Smooth muscle cell (in vitro differentiated cells): Measurements from ENCODE around the gene SCPEP1. TPM values are rescaled to one million over a fixed set of nuclear protein-coding genes. Genes with fewer than 3 reads are reported as not detected.

Source experiments
- DNase-seq: peaks from one replicate; lab custom pipeline; 2025; ENCODE audit not compliant: unreplicated experiment; lab: John Stamatoyannopoulos, UW
- H2AFZ ChIP-seq: fragments of 200-600 bp; sonication (generic); 2 replicates; pipeline ENCODE4 v1.6.0; 2016; ENCODE audit warnings: antibody characterized with exemption, low read depth, mild to moderate bottlenecking
- H3F3A ChIP-seq: fragments of 200-600 bp; sonication (generic); 2 replicates; pipeline ENCODE4 v1.6.0; 2017; ENCODE audit warnings: antibody characterized with exemption, low read depth
- H3K27ac ChIP-seq: fragments of 200-600 bp; sonication (generic); 2 replicates; pipeline ENCODE4 v1.5.1; 2016; ENCODE audit warnings: low read depth, mild to moderate bottlenecking
- H3K27me3 ChIP-seq: fragments of 200-600 bp; sonication (generic); 2 replicates; pipeline ENCODE4 v1.6.1; 2016; ENCODE audit warnings: low read depth, mild to moderate bottlenecking
- H3K36me3 ChIP-seq: fragments of 200-600 bp; sonication (generic); 2 replicates; pipeline ENCODE4 v1.5.1; 2016; ENCODE audit warnings: low read depth
- H3K4me1 ChIP-seq: fragments of 200-600 bp; sonication (generic); 2 replicates; pipeline ENCODE4 v1.5.1; 2016; ENCODE audit warnings: low read depth
- H3K4me2 ChIP-seq: fragments of 200-600 bp; sonication (generic); 2 replicates; pipeline ENCODE4 v1.6.0; 2016; ENCODE audit warnings: mild to moderate bottlenecking
- H3K4me3 ChIP-seq: fragments of 200-600 bp; sonication (generic); 2 replicates; pipeline ENCODE4 v1.5.1; 2016; ENCODE audit warnings: mild to moderate bottlenecking
- H3K79me2 ChIP-seq: fragments of 200-600 bp; sonication (generic); 2 replicates; pipeline ENCODE4 v1.6.0; 2016; ENCODE audit warnings: low read depth, mild to moderate bottlenecking
- H3K9ac ChIP-seq: fragments of 200-600 bp; sonication (generic); 2 replicates; pipeline ENCODE4 v1.6.0; 2016; ENCODE audit warnings: low read depth
- H3K9me3 ChIP-seq: fragments of 200-600 bp; sonication (generic); replicated peaks from 2 replicates; pipeline ENCODE4 v1.5.1; 2016; ENCODE audit warnings: low read depth
- H4K20me1 ChIP-seq: fragments of 200-600 bp; sonication (generic); 2 replicates; pipeline ENCODE4 v1.6.0; 2016; ENCODE audit warnings: low read depth
- WGBS: methylation state at CpG from one replicate; pipeline ENCODE4 v1.1.7; 2016; ENCODE audit warnings: low lambda C conversion rate; 5-methylcytosine and 5-hydroxymethylcytosine counted together
- polyA plus RNA-seq: library from polyadenylated mRNA; unstranded; fragments of >200 nt; fragmentation: Nextera tagmentation; extraction: Ambion mirVana; gene quantifications from 2 replicates; pipeline ENCODE4 v1.2.1, GENCODE V29; 2016
- total RNA-seq: library from RNA; depleted of rRNA; stranded (reverse); fragments of >200 nt; gene quantifications from 2 replicates; pipeline ENCODE4 v1.2.3, GENCODE V29; 2014
- TF ChIP-seq, protein P1 (sequence below): fragments of 200-600 bp; sonication (generic); IDR thresholded peaks from 2 replicates; pipeline ENCODE4 v1.5.1; 2017; ENCODE audit warnings: borderline replicate concordance, mild to moderate bottlenecking, antibody characterized with exemption; ENCODE audit not compliant: insufficient read depth, poor library complexity, severe bottlenecking

Gene SCPEP1
- total and polyA plus RNA-seq, 2 experiments from 2014 or later, result 42.8 to 48.5 TPM

DNA sequence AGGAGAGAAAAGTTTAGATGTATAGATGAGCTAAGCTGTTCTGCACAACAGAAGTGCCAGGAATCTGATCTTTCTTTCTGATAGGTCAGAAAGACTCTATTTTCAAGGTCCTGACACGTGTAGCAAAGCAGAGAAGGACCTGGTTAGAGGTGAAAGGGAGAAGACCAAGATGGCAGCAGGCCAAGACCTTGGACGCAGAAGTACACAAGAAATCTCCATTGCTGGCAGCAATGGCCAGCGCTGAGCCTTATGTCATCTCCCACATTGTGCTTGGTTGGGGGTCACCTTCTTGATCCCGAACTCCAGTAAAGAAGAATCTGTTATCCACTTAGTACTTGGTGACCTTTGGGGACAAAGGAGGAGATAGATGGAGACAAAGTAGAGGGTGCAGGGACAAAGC is 65.3 kb downstream of the SCPEP1 start:
- WGBS, result 83% methylated on average over 4 of the region's 4 CpGs
- Histone ChIP-seq H3K4me2 (no peak overlapping the region), H3K27me3 (no peaks in the 10 kb centered on the region), H3K9me3 (no peaks in the 10 kb centered on the region), H3K36me3 (no peaks in the 10 kb centered on the region), H3K79me2 (no peaks in the 10 kb centered on the region), H3K4me3 (no peak overlapping the region), H3K4me1 (no peaks in the 10 kb centered on the region), H3K27ac (no peak overlapping the region), H3K9ac (no peak overlapping the region), H2AFZ (no peak overlapping the region), H4K20me1 (no peaks in the 10 kb centered on the region), H3F3A (no peaks in the 10 kb centered on the region)
- TF ChIP-seq, protein P1, sequence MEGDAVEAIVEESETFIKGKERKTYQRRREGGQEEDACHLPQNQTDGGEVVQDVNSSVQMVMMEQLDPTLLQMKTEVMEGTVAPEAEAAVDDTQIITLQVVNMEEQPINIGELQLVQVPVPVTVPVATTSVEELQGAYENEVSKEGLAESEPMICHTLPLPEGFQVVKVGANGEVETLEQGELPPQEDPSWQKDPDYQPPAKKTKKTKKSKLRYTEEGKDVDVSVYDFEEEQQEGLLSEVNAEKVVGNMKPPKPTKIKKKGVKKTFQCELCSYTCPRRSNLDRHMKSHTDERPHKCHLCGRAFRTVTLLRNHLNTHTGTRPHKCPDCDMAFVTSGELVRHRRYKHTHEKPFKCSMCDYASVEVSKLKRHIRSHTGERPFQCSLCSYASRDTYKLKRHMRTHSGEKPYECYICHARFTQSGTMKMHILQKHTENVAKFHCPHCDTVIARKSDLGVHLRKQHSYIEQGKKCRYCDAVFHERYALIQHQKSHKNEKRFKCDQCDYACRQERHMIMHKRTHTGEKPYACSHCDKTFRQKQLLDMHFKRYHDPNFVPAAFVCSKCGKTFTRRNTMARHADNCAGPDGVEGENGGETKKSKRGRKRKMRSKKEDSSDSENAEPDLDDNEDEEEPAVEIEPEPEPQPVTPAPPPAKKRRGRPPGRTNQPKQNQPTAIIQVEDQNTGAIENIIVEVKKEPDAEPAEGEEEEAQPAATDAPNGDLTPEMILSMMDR, result no peak
- no peak for DNase-seq

DNA sequence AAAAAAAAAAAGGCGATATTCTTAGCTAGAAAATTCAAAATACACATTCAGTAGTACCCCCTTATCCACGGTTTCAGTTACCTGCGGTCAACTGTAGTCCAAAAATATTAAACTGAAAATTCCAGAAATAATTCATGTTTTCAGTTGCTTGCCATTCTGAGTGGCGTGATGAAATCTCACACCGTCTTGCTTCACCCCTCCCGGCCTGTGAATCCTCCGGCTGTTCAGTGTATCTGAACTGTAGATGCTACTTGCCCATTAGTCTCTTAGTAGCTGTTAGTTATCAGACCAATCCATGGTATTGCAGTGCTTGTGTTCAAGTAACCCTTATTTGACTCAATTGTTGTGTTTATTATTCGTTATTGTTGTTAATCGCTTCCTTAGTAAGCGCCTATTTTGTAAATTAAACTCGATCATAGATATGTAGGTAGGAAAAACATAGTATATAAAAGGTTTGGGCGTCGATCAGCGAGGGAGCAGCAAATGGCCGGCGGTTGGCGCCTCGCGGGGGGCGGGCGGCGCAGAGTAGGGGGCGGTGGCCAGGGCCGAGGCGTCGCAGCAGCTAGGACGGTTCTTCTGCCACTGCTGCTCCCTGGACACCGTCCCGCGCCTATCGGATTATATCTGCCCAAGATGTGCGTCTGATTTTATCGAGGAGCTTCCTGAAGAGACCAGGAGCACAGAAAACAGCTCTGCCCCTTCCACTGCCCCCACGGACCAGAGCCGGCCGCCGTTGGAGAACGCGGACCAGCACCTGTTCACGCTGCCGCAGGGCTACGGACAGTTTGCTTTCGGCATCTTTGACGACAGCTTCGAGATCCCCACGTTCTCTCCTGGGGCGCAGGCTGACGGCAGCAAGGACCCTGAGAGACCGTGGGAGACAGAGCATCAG is 67.3 kb downstream of the SCPEP1 start:
- Histone ChIP-seq H3K4me2 (no peak overlapping the region), H3K79me2 (no peaks in the 10 kb centered on the region), H3K36me3 (no peaks in the 10 kb centered on the region), H3K4me1 (no peaks in the 10 kb centered on the region), H2AFZ (no peak overlapping the region), H4K20me1 (no peaks in the 10 kb centered on the region), H3K9ac (no peak overlapping the region), H3K4me3 (no peak overlapping the region), H3F3A (no peaks in the 10 kb centered on the region), H3K9me3 (no peaks in the 10 kb centered on the region), H3K27ac (no peak overlapping the region), H3K27me3 (no peaks in the 10 kb centered on the region)
- 98% methylated on average over 45 of the region's 49 CpGs for WGBS
- no peak for DNase-seq
- TF ChIP-seq, protein P1, result no peak

DNA sequence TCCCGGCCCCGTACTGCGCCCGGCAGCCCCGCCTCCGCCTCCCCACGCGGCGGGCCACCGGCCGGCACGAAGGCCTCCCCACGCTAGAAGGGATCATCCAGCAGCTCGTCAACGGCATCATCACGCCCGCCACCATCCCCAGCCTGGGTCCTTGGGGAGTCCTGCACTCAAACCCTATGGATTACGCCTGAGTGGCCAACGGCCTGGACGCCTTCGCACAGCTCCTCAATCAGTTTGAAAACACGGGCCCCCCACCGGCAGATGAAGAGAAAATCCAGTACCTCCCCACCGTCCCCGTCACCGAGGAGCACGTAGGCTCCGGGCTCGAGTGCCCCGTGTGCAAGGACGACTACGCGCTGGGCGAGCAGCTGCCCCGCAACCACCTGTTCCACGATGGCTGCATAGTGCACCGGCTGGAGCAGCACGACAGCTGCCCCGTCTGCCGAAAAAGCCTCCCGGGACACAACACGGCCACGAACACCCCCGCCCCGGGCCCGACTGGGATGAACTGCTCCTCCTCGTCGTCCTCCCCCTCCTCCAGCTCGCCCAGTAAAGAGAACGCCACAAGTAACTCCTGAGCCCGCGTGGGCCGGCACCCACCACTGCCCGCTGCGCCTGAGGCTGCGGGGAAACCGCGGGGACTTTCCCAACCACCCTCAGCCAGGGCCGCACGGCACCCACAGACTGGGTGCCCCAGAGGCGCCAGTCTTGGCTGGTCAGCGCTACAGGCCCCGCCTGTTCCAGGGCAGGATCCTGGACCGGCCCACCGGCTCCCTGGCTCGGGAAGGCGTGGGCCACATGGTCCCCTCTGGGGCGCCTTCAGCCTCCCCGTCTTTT is 68.2 kb downstream of the SCPEP1 start:
- Histone ChIP-seq H3K4me3 (no peak overlapping the region), H3K9ac (no peak overlapping the region)
- DNase-seq, result no peak

More for the DNA sequence above, 68.2 kb downstream of the SCPEP1 start:
- Histone ChIP-seq H2AFZ (no peak overlapping the region), H4K20me1 (no peaks in the 10 kb centered on the region), H3K27ac (no peak overlapping the region), H3K4me2 (no peak overlapping the region), H3K79me2 (no peaks in the 10 kb centered on the region), H3K27me3 (no peaks in the 10 kb centered on the region), H3F3A (no peaks in the 10 kb centered on the region), H3K4me1 (no peaks in the 10 kb centered on the region), H3K9me3 (no peaks in the 10 kb centered on the region), H3K36me3 (no peaks in the 10 kb centered on the region)
- WGBS, result 94% methylated on average over 60 of the region's 69 CpGs
- TF ChIP-seq, protein P1, result no peak
